ENCODE data around the gene ATP6V1B1. TPM values are rescaled to one million over a fixed set of nuclear protein-coding genes. Genes with fewer than 3 reads are reported as not detected.
"Not testable (repeated sequence)": the region's sequence is repeated elsewhere in the genome, so short reads cannot be mapped to it uniquely, and the experiment has no call there.

ATP6V1B1 gene
- total and polyA plus RNA-seq, 9 of the 15 experiments (the other 6 are each of a cell fraction or from before 2014, with no cell fraction given): not detected

DNA sequence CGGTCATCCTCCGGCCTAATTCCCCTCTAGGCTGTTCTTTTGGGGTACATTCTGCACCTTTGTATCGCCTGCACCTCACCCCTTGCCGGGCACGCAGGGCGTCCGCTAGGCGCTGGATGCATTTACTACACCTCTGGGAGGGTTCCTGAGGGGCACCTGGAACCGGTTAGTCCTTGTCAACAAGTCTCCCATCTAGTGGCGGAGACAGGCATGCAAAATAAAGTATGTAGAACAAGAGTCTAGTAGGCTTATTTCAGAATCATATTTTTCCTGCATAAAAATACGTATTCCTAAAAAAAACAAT, 59.7 kb downstream of the ATP6V1B1 start (continued):
- TF ChIP-seq REST (IDR thresholded peaks at IDR 0.05; ENCODE audit: borderline replicate concordance) (peak; percentile 63), REST (CRISPR knock-in tag; IDR thresholded peaks at IDR 0.05; ENCODE audit: low read depth) (no peak)

- H3K9me3 ChIP-seq (replicated peaks; ENCODE audit: control insufficient read depth, insufficient read depth, low read depth, low read length); CTCF ChIA-PET (ENCODE audit: low intra/inter-chr PET ratio); H3K79me2 ChIP-seq (ENCODE audit: control insufficient read depth, insufficient read depth, low read length); H3K4me2 ChIP-seq (ENCODE audit: insufficient read depth, low read length); ATAC-seq; H3K27ac ChIP-seq (ENCODE audit: extremely low read depth, low read depth, low read length); H3K36me3 ChIP-seq (ENCODE audit: control insufficient read depth, insufficient read depth, low read length); DNase-seq (ENCODE audit: extremely low read depth in 1 of 4, low spot score in 3 of 4); BruUV-seq (replicated peaks); H3K4me3 ChIP-seq; H3K9me1 ChIP-seq (ENCODE audit: control insufficient read depth, insufficient read depth, low read length); H2AFZ ChIP-seq (ENCODE audit: low read depth, low read length); H3K9ac ChIP-seq (ENCODE audit: insufficient read depth in 1 of 2, low read depth in 2 of 2, low read length in 2 of 2); in situ Hi-C loops (cut with MboI); H4K20me1 ChIP-seq (replicated peaks; ENCODE audit: control insufficient read depth, insufficient read depth, low read length); FAIRE-seq; H3K27me3 ChIP-seq (ENCODE audit: control insufficient read depth in 2 of 2, insufficient read depth in 2 of 2, low read length in 2 of 2): not testable (repeated sequence)
- 59% methylated on average over 4 of the region's 4 CpGs for WGBS (ENCODE audit: insufficient coverage, low coverage, missing lambda C conversion rate)
- H3K4me1 ChIP-seq (replicated peaks in 1 of 2; ENCODE audit: control insufficient read depth in 2 of 2, insufficient read depth in 2 of 2, low read length in 2 of 2): peaks cover 10 to 22% of the 10 kb centered on the region in 2 experiments; a peak in 3 of 5 replicates
- POLR2A ChIA-PET: interaction anchor here (1.0 kb wide), 1 partner anchor 71 kb away, joined by 3 read pairs; no protein-coding TSS in a partner anchor
- intact Hi-C loops (cut with micrococcal nuclease): loop anchor here (10.0 kb wide), 1 partner anchor 136 kb away; the partner anchor contains the start of genes MCEE and MPHOSPH10
Measured at GRCh38 chr2:70998885-70999284, 63.2 kb downstream of the ATP6V1B1 start.
